Pons (tissue), 1 donor: ENCODE data around the gene TPTE.
"Not testable (repeated sequence)": the region's sequence is repeated elsewhere in the genome, so short reads cannot be mapped to it uniquely, and the experiment has no call there.

Experiments
- DNase-seq: peaks from one replicate; pipeline ENCODE4 v3.0.0-alpha.2; 2016; ENCODE audit warnings: low spot score

Gene TPTE

DNA sequence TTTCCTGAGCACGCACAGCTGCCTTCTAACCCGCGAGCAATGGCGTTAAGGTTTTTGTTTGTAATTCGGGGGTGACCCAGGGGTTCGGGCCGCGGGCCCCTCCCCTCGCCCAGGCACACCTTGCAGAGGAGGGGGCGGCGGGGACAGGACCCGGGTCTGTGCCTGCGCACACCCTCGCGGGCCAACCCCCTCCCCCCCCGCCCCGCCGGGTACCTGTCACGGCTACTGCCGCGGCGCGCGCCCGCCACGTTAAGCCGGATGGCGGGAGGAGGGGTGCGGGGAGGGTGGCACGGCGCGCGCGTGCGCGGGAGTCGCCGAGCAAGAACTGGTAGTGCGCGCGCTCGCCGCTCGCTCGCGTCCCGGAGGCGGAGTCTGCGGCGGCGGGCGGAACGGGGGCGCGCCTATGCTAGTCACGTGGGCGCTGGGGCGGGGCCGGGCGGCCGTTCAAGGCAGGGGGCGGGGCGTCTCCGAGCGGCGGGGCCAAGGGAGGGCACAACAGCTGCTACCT is at the start of gene TPTE:
Gene TPTE (plus strand): TSS at position 493 of the 508 bp plus-strand sequence. CDS start 17,141 bp downstream, outside the sequence.
- no peak for DNase-seq

DNA sequence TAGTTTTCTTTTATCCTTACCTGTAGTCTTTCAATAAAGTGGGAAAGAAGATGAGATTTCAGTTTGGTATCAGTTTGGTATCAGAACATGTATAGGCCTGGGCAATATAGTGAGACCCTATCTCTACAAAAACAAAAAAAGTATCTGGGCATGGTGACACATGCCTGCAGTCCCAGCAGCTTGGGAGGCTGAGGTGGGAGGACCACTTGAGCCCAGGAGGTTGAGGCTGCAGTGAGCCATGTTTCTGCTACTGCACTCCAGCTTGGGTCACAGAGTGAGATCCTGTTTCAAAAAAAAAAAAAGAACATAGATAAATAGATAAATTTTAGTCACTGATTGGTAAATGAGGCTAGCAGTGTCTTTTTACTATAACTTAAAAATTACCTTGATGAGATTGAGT is 49.4 kb upstream of the TPTE start:
- DNase-seq = not testable (repeated sequence)

DNA sequence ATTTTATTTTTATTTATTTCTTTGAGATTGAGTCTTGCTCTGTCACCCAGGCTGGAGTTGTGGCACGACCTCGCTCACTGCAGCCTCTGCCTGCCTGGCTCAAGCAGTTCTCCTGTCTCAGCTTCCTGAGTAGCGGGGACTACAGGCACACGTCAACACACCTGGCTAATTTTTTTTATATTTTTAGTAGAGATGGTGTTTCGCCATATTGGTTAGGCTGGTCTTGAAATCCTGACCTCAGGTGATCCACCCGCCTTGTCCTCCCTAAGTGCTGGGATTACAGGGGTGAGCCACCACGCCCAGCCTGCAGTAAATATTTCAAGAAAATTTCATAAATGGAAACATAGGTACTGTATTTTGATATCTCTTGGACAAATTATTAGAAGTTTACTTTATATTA is 43.6 kb upstream of the TPTE start:
- DNase-seq = not testable (repeated sequence)

DNA sequence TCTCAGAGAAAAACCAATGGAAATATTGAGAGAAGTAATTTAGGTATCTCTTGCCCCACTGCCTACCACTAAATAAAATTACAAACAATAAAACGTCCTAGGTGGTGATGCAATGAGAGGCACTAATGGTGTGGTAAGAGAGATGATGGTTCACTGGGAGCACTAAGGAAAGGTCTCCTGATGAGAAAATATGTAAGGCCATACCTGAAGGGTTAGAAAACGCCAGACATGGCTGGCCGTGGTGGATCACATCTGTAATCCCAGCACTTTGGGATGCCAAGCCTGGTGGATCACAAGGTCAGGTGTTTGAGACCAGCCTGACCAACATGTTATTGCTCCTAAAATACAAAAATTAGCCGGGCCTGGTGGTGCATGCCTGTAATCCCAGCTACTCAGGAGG is 41.5 kb upstream of the TPTE start:
- not testable (repeated sequence) for DNase-seq

DNA sequence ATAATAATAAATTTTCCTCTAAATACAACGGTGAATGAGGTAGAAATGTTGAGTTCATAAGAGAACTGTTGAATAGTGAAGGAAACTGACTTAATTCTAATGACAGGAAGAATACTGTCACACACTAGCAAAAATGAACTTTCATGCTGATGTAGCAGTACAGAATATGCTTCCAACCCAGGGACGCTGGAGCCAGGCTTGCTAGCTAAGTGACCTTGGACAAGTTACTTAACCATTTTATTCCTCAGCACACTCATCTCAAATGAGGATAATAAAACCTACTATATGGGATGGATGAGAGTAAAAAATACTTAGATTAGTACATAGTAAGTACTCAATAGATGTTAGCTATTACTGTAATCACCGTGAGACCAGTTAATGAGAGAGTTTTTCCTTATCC is 36.5 kb upstream of the TPTE start:
- DNase-seq = not testable (repeated sequence)

DNA sequence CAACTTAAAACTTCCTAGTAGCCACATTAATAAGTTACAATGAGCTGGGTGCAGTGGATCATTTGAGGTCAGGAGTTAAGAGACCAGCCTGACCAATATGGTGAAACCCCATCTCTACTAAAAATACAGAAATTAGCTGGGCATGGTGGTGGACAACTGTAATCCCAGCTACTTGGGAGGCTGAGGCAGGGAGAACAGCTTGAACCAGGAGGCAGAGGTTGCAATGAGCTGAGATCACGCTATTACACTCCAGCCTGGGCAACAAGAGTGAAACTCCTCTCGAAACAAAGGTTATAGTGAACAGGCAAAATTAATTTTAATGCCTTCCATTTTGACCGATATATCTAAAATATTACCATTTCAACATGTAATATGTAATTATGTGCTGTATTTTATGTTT is 30.9 kb upstream of the TPTE start:
- not testable (repeated sequence) for DNase-seq

DNA sequence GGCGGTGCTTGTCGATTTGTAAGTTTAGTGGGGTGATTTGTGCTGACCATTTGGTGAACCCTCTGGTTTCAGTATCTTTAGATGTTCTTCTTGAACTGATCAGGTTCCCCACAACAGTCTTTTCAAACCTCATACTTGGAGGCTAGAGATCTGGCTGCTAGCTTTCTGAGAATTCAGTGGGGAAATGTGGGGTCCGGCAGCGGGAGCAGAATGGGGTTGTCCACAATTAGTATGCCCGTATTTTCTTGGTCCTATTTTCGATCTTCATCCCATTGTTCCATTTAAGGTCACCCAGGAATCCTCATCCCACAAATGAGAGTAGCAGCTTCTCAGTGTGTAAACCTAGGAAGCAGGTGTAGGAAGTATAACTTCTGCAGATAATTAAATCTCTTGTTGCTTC is 10.3 kb upstream of the TPTE start:
- DNase-seq = no peak

DNA sequence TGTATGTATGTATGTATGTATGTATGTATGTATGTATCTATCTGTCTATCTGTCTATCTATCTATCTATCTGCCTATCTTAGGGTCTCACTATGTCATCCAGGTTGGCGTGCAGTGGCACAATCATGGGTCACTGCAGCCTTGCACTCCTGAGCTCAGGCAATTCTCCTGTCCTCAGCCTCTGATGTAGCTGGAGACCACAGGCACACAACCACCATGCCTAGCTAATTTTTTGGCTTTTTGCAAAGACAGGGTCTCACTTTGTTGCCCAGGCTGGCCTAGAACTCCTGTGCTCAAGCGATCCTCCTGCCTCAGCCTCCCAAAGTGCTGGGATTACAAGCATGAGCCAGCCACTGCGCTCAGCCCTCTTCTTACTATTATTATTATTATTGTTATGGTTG is 4.5 kb upstream of the TPTE start:
- not testable (repeated sequence) for DNase-seq

DNA sequence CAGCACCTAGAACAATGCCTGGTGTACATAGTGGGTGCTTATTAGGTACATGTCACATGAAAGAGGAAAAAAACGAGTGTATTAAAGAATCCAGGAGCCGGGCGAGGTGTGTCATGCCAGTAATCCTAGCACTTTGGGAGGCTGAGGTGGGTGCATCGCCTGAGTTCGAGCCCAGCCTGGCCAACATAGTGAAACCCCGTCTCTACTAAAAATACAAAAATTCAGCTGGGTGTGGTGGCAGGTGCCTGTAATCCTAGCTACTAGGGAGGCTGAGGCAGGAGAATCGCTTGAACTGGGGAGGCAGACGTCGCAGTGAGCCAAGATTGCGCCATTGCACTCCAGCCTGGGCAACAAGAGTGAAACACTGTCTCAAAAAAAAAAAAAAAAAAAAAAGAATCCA is 3.5 kb upstream of the TPTE start:
- DNase-seq = not testable (repeated sequence)

DNA sequence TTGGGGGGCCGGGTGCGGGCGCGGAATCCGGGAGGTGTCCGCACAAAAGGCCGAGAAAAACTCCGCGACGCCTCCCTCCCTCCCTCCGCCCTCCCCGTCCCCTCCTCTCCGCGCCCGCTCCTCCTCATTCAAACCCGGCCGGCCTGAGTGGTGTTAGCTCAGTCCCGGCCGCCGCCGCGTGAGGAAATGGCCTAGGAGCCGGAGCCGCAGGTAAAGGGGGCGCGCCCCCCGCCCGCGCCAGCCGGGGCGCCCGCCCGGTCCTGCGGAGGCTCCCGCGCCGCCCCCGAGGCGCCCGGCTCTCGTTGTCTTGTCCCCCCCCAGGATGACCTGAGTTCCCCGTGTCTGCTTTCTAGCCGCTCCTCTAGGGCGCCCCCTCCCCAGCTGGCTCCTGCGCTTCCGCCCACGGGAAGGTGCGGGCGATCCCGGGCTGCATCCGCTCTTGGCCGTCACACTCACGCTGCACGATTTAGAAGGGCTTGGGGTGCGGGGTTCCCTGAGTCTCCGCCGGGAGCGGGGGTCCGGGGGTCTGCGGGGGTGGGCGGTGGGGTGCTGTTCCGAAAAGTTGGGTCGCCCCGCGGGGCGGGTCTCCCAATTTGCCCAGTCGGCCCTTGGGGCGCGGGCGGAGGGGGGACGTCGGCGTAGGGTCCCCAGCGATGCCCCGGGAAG is 585 bp downstream of the TPTE start:
- DNase-seq = not testable (repeated sequence)

DNA sequence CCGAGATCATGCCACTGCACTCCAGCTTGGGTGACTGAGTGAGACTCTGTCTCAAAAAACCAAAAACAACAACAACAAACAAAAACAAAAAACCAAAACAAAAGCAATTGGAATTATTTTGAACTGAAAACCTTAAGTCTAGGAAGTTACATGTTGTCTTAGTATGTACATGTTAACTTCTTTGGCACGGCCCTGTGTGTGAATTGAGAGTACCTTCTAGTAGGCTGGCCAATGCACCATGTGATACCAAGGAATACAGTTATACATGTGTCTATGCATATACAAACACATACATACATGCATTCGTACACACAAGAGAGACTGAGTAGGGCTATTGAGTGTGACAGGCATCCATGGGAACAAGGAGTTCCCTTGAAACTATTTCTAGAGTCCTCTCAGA is 18.6 kb downstream of the TPTE start:
- no peak for DNase-seq

DNA sequence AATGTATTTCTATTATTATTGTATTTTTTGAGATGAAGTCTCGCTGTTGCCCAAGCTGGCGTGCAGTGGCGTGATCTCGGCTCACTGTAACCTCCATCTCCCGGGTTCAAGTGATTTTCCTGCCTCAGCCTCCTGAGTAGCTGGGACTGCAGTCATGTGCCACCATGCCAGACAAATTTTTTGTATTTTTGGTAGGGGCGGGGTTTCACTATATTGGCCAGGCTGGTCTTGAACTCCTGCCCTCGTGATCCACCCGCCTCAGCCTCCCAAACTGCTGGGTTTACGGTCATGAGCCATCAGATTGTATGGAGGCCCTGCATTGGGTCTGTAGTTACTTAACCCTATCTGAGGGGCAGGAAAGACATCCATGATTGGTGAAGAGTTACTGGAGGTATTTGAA is 23.0 kb downstream of the TPTE start:
- not testable (repeated sequence) for DNase-seq

DNA sequence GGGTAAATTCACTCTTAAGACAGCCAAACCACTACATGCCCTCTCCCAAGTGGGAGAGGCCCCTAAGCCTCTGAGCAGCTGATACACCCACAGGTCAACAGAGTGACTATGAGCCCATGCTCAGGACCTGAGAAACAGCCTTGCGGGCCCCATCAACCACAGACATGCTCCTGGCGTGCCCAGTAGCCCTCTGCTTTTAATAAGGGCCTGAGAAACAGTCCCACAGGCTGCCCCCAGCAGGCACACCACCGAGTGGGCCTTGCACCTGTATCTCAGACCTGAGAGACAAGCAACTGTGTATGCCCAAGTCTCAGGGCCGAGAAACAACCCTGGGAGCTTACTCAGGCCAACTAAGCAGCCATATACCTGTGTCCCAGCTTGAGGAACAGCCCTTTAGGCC is 26.5 kb downstream of the TPTE start:
- DNase-seq = not testable (repeated sequence)

DNA sequence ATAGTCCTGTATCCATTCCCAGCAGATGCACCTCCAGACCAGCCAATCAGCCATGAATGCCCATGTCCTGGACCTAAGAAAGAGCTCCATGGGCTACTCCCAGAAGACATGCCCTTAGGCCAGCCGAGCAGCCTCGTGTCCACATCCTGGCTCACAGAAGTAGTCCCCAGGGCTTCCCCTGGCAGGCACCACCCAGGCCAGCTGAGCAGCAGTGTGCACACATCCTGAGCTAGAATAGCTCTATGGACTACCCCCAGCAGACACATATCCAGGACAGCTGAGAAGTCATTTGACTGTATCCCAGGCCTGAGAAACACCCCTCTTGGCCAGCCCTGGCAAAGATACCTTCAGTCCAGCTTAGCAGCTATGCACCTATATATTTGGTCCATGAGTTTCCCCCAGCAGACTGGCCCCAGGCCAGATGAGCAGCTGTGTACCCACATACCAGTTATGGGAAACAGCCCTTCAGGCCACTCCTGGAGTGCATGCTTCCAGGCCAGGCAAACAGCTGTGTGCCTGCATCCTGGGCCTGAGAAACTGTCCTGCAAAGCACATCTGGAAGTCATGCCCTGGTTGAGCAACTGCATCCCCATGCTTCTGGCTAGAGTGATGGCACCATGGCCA is 27.1 kb downstream of the TPTE start:
- DNase-seq = not testable (repeated sequence)

DNA sequence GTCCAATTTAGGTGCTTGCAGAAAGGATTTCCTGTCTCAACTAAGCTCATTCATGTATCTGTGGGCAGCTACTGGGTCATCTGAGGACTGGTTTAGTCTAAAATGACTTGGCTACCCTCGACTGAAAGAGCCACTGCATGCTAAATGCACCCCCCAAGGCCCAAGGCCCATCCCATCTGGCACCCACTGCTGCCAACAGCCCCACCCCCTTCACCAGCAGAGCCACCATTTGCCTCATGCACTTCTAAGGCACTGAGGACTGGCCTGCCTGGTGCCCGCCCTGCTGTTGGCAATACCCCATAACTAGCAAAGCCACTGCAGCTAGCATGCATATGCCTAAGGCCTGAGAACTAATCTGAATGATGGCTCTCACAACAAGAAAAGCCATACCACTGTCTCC is 49.4 kb downstream of the TPTE start:
- DNase-seq = not testable (repeated sequence)

DNA sequence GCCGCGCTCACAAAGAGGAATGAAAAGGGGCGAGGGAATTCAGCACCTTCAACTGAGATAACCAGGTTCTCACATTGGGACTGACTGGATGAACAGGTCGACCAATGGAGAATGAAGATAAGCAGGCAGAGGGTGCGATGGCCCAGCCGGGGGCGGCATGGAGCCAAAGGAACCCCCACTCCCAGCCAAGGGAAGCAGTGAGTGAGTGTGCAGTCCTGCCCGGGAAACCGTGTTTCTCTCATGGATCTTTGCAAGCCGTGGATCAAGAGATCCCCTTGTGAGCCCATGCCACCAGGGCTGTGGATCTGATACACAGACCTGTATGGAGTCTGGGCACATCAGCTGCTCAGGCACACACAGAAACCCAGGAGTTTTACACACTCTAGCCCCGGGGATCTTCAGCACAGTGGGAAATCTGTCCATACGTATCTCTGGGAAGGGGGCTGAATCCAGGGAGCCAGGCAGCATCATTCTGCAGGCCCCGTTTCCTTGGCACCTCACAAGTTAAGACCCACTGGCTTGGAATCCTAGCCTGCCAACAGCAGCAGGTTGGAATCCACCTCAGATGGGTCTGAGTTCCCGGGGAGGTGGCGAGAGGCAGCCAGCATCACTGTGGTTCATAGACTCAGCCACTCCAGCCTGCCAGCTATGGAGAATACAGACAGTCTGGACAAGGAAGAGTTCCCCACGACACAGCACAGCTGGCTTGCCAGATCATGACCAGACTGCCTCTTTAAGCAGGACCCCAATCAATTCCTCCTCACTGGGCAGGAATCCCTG is 53.3 kb downstream of the TPTE start:
- DNase-seq = not testable (repeated sequence)

DNA sequence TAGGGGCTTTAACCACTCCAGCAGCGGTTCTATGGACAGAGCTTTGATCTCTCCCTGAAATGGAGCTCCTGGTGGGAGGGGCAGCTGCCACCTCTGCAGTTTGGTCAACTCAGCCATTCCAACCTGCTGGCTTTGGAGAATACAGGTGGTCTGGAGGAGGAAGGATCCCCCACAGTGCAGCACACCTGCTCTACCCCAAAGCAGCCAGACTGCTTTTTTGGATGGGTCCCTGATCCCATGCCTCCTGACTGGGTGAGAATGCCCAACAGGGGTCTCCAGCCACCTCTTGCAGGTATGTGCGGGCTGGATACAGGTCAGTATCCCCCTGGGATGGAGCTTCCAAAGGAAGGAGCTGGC is 53.9 kb downstream of the TPTE start:
- DNase-seq = no peak

DNA sequence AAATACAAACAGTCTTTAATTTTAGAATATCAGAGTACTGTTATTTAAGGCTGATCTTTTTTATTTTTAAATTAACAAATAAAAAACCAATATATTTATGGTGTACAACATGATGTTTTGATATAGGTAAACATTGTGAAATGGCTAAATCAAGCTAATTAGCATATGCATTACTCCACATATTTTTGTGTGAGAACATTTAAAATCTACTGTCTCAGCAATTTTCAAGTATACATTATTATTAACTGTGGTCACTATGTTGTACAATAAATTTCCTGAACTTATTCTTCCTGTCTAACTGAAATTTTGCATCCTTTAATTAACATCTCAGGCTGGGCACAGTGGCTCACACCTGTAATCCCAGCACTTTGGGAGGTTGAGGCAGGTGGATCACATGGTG is 57.5 kb downstream of the TPTE start:
- not testable (repeated sequence) for DNase-seq

DNA sequence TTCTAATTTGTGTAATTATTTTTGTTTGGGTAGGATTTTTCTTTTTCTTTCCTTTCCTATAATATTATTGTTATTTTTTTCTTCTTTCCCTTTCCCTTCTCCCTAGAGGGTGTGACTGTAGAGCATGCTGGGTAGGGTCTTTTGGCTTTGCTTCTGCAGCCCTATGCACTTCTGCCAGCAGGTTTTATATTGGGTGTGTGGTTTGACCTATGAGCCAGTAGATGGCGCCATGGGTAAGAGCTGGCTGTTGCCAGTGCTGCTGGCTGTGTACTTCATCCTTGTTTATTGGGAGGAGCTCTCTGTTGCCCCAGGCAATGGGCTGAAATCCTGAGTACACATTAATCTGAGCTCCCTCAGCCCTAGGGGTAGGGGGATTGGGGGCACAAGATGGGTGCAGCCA is 67.7 kb downstream of the TPTE start:
- not testable (repeated sequence) for DNase-seq

DNA sequence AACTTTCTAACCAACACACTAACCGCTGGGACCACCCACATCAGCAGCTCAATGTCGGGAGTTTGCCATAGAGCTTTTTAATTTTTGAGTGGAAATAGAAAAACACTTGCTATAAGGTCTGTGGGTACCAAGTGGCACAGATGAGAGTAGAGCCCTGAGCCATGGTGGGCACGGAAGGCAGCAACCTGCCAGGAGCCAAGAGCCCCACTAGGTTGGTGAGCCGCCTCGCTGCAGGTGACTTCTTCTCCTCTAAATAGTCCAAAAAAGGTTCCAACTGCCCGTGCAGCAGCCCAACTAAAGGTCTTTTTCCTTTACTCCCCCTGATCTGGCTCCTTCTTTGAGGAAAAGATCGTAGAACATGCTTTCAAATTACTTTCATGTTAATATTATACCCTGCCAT is 85.7 kb downstream of the TPTE start:
- not testable (repeated sequence) for DNase-seq

DNA sequence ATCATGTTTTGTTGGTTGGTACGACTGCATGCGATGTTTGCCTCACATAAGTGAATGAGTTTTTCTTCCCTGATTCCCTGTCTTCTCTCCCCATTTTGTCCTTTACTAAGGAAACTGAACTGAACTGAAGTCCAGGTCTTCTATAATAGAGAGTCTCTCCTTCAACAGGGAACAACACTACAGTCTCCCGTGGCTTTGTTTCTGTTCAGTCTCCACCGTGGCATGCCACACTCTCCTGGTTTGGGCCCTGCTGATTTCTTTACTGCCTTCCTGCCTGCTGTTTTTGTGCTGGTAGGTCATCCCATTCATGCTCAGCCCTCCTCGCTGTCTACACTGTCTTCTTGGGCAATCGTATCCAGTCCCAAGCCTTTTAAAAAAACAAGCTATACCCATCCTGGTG is 92.9 kb downstream of the TPTE start:
- not testable (repeated sequence) for DNase-seq

DNA sequence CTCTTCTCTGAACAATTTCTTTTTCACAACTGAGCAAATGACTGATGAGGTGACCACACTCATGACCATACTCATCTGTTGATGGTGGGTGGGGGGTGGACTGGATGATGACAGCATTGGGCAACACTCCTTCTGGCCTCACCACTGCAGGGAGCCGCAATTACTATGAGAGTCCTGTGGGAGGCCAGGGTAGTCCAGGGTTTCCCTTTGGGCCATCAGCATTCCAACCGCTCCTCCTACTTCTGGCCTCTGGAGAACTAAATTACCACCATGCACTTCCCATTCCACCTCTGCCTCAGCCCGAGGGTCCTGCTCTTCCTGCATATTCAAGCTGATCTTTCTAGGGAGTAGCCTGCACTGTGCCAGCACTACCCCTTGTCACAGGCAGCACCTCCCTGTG is 94.7 kb downstream of the TPTE start:
- DNase-seq = not testable (repeated sequence)

DNA sequence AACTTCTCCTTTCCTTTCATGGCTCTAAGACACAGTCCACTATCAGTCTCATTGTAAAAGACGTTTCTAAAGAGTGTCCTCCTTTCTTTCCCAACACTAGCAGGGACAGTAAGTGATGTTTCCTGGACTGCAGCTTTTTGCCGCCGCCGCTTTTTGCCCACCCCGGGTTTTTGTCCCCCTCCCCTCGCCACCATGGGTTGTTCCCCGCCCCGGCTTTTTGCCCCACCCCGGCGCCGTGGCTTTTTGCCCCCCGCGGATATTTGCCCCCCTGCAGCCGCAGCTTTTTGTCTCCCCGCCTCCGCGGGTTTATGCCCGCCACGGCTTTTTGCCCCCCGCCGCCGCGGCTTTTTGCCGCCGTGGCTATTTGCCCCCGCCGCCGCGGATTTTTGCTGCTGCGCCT is 95.2 kb downstream of the TPTE start:
- DNase-seq = no peak
